ENCODE results near the gene TSTD2. TPM values are rescaled to one million over a fixed set of nuclear protein-coding genes. Genes with fewer than 3 reads are reported as not detected.

Gene TSTD2
- polyA plus RNA-seq, 1 donor from 2014 or later: 50.0 TPM

DNA sequence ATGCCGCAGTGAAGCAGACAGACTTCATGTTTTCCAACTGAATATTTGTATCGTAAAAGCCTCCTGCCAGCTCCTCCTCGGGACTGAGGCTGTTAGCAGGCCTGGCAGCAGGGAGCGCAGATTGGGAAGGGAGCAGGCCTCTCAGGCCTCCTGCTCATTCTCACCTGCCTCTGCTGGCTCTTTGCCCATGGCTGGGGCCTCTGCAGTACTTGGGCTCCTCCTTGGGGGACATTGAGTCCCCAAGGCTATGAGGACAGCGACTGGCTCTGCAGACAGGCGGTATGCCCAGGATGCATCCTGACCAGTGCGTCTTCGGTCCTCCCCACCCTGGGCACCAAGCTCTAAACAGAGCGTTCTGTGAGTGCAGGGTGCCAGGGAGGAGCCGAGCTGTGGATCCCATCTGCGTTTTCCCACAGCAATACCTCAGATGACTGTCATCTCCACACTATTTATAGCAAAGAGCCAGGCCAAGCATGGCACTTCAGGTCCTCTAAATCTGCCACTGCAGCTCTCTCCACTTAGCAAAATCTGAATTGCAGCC is 38.7 kb downstream of the TSTD2 start:
- H3K79me2 ChIP-seq (replicated peaks; ENCODE audit: insufficient read depth, low read length): no peaks in the 10 kb centered on the region
- H3K27ac ChIP-seq (ENCODE audit: low read length): no peak overlapping the region
- H2AFZ ChIP-seq (ENCODE audit: low read depth, low read length): no peak overlapping the region
- no peak overlapping the region for H3K9ac ChIP-seq (ENCODE audit: low read length)
- H3F3A ChIP-seq (ENCODE audit: insufficient read depth, low read length, poor library complexity, severe bottlenecking): no peaks in the 10 kb centered on the region
- no peaks in the 10 kb centered on the region for H3K27me3 ChIP-seq (ENCODE audit: insufficient read depth, low read depth, low read length)
- no peaks in the 10 kb centered on the region for H3K9me2 ChIP-seq (ENCODE audit: insufficient read depth, low read length)
- H3K4me2 ChIP-seq (ENCODE audit: low read length): no peak overlapping the region
- TF ChIP-seq, protein P1, sequence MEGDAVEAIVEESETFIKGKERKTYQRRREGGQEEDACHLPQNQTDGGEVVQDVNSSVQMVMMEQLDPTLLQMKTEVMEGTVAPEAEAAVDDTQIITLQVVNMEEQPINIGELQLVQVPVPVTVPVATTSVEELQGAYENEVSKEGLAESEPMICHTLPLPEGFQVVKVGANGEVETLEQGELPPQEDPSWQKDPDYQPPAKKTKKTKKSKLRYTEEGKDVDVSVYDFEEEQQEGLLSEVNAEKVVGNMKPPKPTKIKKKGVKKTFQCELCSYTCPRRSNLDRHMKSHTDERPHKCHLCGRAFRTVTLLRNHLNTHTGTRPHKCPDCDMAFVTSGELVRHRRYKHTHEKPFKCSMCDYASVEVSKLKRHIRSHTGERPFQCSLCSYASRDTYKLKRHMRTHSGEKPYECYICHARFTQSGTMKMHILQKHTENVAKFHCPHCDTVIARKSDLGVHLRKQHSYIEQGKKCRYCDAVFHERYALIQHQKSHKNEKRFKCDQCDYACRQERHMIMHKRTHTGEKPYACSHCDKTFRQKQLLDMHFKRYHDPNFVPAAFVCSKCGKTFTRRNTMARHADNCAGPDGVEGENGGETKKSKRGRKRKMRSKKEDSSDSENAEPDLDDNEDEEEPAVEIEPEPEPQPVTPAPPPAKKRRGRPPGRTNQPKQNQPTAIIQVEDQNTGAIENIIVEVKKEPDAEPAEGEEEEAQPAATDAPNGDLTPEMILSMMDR (IDR thresholded peaks at IDR 0.05; ENCODE audit: poor library complexity, severe bottlenecking): no peak
- TF ChIP-seq TAF1 (IDR thresholded peaks at IDR 0.05; ENCODE audit: low read depth): no peak
- TF ChIP-seq SMC3 (conservative IDR thresholded peaks at IDR 0.05; ENCODE audit: poor library complexity): no peak
- no peak for TF ChIP-seq EP300 (conservative IDR thresholded peaks at IDR 0.05; ENCODE audit: poor library complexity, severe bottlenecking)
- no peak for TF ChIP-seq MXI1 (conservative IDR thresholded peaks at IDR 0.05; ENCODE audit: poor library complexity, severe bottlenecking)
- TF ChIP-seq, protein P2, sequence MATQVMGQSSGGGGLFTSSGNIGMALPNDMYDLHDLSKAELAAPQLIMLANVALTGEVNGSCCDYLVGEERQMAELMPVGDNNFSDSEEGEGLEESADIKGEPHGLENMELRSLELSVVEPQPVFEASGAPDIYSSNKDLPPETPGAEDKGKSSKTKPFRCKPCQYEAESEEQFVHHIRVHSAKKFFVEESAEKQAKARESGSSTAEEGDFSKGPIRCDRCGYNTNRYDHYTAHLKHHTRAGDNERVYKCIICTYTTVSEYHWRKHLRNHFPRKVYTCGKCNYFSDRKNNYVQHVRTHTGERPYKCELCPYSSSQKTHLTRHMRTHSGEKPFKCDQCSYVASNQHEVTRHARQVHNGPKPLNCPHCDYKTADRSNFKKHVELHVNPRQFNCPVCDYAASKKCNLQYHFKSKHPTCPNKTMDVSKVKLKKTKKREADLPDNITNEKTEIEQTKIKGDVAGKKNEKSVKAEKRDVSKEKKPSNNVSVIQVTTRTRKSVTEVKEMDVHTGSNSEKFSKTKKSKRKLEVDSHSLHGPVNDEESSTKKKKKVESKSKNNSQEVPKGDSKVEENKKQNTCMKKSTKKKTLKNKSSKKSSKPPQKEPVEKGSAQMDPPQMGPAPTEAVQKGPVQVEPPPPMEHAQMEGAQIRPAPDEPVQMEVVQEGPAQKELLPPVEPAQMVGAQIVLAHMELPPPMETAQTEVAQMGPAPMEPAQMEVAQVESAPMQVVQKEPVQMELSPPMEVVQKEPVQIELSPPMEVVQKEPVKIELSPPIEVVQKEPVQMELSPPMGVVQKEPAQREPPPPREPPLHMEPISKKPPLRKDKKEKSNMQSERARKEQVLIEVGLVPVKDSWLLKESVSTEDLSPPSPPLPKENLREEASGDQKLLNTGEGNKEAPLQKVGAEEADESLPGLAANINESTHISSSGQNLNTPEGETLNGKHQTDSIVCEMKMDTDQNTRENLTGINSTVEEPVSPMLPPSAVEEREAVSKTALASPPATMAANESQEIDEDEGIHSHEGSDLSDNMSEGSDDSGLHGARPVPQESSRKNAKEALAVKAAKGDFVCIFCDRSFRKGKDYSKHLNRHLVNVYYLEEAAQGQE (IDR thresholded peaks at IDR 0.05; ENCODE audit: borderline replicate concordance): no peak
- TF ChIP-seq RAD21 (conservative IDR thresholded peaks at IDR 0.05): no peak
- no peaks in the 10 kb centered on the region for H3K36me3 ChIP-seq (ENCODE audit: insufficient read depth, low read length)
- no peaks in the 10 kb centered on the region for H4K20me1 ChIP-seq (ENCODE audit: insufficient read depth)
- no peak overlapping the region for H3K4me3 ChIP-seq (ENCODE audit: low read length)
- H3K9me3 ChIP-seq (ENCODE audit: low read length): no peaks in the 10 kb centered on the region

DNA sequence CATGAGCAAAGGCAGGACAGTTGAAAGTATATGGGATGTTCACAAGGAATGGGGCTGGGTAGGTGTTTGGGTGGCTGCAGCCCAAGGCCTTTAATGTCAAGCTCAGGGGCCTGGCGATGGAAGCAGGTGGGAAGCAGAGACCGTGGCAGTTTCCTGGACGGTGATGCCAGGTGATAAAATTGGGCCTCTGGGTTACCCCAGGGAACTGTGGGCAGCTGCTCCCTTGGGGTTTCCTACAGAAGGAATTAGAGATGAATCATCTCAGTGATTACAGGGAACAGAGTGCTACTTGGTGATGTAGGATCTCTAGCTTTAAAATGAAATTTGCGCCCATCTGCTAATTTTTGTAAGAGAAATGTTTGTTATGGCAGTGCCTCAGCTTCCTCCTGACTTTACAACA is 39.2 kb downstream of the TSTD2 start:
- Histone ChIP-seq H3K9me2 (ENCODE audit: insufficient read depth, low read length) (no peaks in the 10 kb centered on the region), H3F3A (ENCODE audit: insufficient read depth, low read length, poor library complexity, severe bottlenecking) (no peaks in the 10 kb centered on the region), H3K4me3 (ENCODE audit: low read length) (no peak overlapping the region), H3K4me2 (ENCODE audit: low read length) (no peak overlapping the region), H3K9ac (ENCODE audit: low read length) (no peak overlapping the region), H2AFZ (ENCODE audit: low read depth, low read length) (no peak overlapping the region), H4K20me1 (ENCODE audit: insufficient read depth) (no peaks in the 10 kb centered on the region), H3K79me2 (replicated peaks; ENCODE audit: insufficient read depth, low read length) (no peaks in the 10 kb centered on the region), H3K27me3 (ENCODE audit: insufficient read depth, low read depth, low read length) (no peaks in the 10 kb centered on the region), H3K27ac (ENCODE audit: low read length) (no peak overlapping the region), H3K36me3 (ENCODE audit: insufficient read depth, low read length) (no peaks in the 10 kb centered on the region), H3K9me3 (ENCODE audit: low read length) (no peaks in the 10 kb centered on the region)
- TF ChIP-seq RAD21 (conservative IDR thresholded peaks at IDR 0.05) (no peak), SMC3 (conservative IDR thresholded peaks at IDR 0.05; ENCODE audit: poor library complexity) (no peak), TAF1 (IDR thresholded peaks at IDR 0.05; ENCODE audit: low read depth) (no peak), EP300 (conservative IDR thresholded peaks at IDR 0.05; ENCODE audit: poor library complexity, severe bottlenecking) (no peak), POLR2AphosphoS5 (IDR thresholded peaks at IDR 0.05) (no peak), EZH2 (IDR thresholded peaks at IDR 0.05; ENCODE audit: borderline replicate concordance, insufficient read depth, low read length, poor library complexity, severe bottlenecking) (no peak), MXI1 (conservative IDR thresholded peaks at IDR 0.05; ENCODE audit: poor library complexity, severe bottlenecking) (no peak)
- TF ChIP-seq, protein P1 (IDR thresholded peaks at IDR 0.05; ENCODE audit: poor library complexity, severe bottlenecking): no peak
- TF ChIP-seq, protein P2 (IDR thresholded peaks at IDR 0.05; ENCODE audit: borderline replicate concordance): no peak

Data from neural cell (in vitro differentiated cells).